Natural killer cell (primary cell): ENCODE data around the gene VEPH1. TPM values are rescaled to one million over a fixed set of nuclear protein-coding genes. Genes with fewer than 3 reads are reported as not detected.

ENCODE experiments used
- ATAC-seq, 3 donors: fragments of 150-1000 bp in 2 of 3; fragments of 200-7000 bp in 1 of 3; cut with Tn5 transposase; 1 replicate in 1 of 3; 2 replicates in 2 of 3; pipeline ENCODE4 v1.10.0; 2021; ENCODE audit warnings: mild to moderate bottlenecking in 2 of 3, moderate library complexity in 2 of 3
- DNase-seq, 2 donors: peaks; one replicate each; pipeline versions ENCODE4 v3.0.0 to v3.0.0-alpha.2; 2013 to 2021; ENCODE audit warnings: mixed read lengths in 1 of 2
- H3K27ac ChIP-seq: one replicate; pipeline ENCODE4 v1.5.1; 2013; ENCODE audit warnings: mild to moderate bottlenecking, low read length
- H3K27me3 ChIP-seq: one replicate; pipeline ENCODE4 v1.6.1; 2013; ENCODE audit warnings: low read length; ENCODE audit not compliant: control insufficient read depth, insufficient read depth
- H3K36me3 ChIP-seq: one replicate; pipeline ENCODE4 v1.6.1; 2013; ENCODE audit warnings: low read length; ENCODE audit not compliant: control insufficient read depth, insufficient read depth
- H3K4me1 ChIP-seq: one replicate; pipeline ENCODE4 v1.6.1; 2013; ENCODE audit warnings: low read length; ENCODE audit not compliant: control insufficient read depth, insufficient read depth
- H3K4me3 ChIP-seq: one replicate; pipeline ENCODE4 v1.5.1; 2013; ENCODE audit warnings: low read length
- H3K9me3 ChIP-seq: one replicate; pipeline ENCODE4 v1.6.1; 2013; ENCODE audit warnings: low read length; ENCODE audit not compliant: control insufficient read depth, insufficient read depth
- H3K27ac Mint-ChIP-seq, 2 donors: one replicate each; pipeline ENCODE4 v1.8.0; 2022; ENCODE audit warnings: mild to moderate bottlenecking in 2 of 2, mixed read lengths in 2 of 2, moderate library complexity in 1 of 2
- H3K27me3 Mint-ChIP-seq, 2 donors: one replicate each; pipeline ENCODE4 v1.8.0; 2022; ENCODE audit warnings: low read depth in 2 of 2, mixed read lengths in 2 of 2
- H3K36me3 Mint-ChIP-seq: one replicate; pipeline ENCODE4 v1.8.0; 2022; ENCODE audit warnings: mixed read lengths
- H3K4me1 Mint-ChIP-seq, 2 donors: one replicate each; pipeline ENCODE4 v1.8.0; 2022; ENCODE audit warnings: mixed read lengths in 2 of 2
- H3K4me3 Mint-ChIP-seq: one replicate; pipeline ENCODE4 v1.8.0; 2022; ENCODE audit warnings: mild to moderate bottlenecking, moderate library complexity, mixed read lengths
- H3K9me3 Mint-ChIP-seq, 2 donors: one replicate each; pipeline ENCODE4 v1.8.0; 2022; ENCODE audit warnings: mixed read lengths in 2 of 2
- CTCF ChIP-seq: fragments of 200-600 bp; IDR thresholded peaks from one replicate; pipeline ENCODE4 v1.8.0; 2022; ENCODE audit warnings: antibody characterized with exemption
- WGBS: methylation state at CpG from one replicate; pipeline ENCODE4 v1.1.7; 2013; ENCODE audit warnings: missing lambda C conversion rate; ENCODE audit not compliant: insufficient coverage; 5-methylcytosine and 5-hydroxymethylcytosine counted together
- intact Hi-C: fragments of 100-400 bp; cut with micrococcal nuclease; formaldehyde crosslinking; loops from one replicate; pipeline ENCODE4 v1.14.2; 2022
- total RNA-seq, 4 donors: library from RNA; stranded (reverse); fragments of 120-200 nt in 1 of 4; gene quantifications; one replicate each; pipeline versions ENCODE4 v1.2.3 to v1.2.4, GENCODE V29; 2013 to 2022

VEPH1 gene
- total RNA-seq, 3 donors from 2014 or later (not counting 1 experiment from before 2014, with no cell fraction given) = 0.41 to 1.3 (median 0.60) TPM

- no peaks in the 10 kb centered on the region for H3K36me3 ChIP-seq
- H3K4me1 Mint-ChIP-seq = no peaks in the 10 kb centered on the region
Observed at GRCh38 chr3:157398598-157398997, 104.6 kb downstream of the VEPH1 start.

GRCh38 chr3:157394411-157394810 lies 108.8 kb downstream of the VEPH1 start:
- Mint-ChIP-seq H3K27me3 (no peaks in the 10 kb centered on the region), H3K27ac (no peak overlapping the region), H3K4me3 (no peak overlapping the region), H3K4me1 (no peaks in the 10 kb centered on the region), H3K36me3 (no peaks in the 10 kb centered on the region), H3K9me3 (peaks cover 0 to 8% of the 10 kb centered on the region in 2 donors)
- Histone ChIP-seq H3K36me3 (no peaks in the 10 kb centered on the region), H3K4me1 (no peaks in the 10 kb centered on the region), H3K9me3 (no peaks in the 10 kb centered on the region), H3K27me3 (no peaks in the 10 kb centered on the region), H3K27ac (no peak overlapping the region), H3K4me3 (no peak overlapping the region)
- 72% methylated on average over 1 of the region's 1 CpG for WGBS
- no peak for DNase-seq
- intact Hi-C loops = no loop called here
- no peak for TF ChIP-seq CTCF
- ATAC-seq = no peak

More at GRCh38 chr3:157398598-157398997, 104.6 kb downstream of the VEPH1 start:
- DNase-seq = no peak
- WGBS = 89% methylated on average over 3 of the region's 3 CpGs
- H3K27ac ChIP-seq = no peak overlapping the region
- H3K9me3 ChIP-seq = no peaks in the 10 kb centered on the region
- no peak for TF ChIP-seq CTCF
- no peak overlapping the region for H3K4me3 ChIP-seq
- no peaks in the 10 kb centered on the region for H3K27me3 ChIP-seq
- Mint-ChIP-seq H3K4me3 (no peak overlapping the region), H3K27ac (no peak overlapping the region), H3K9me3 (peaks cover 0 to 6% of the 10 kb centered on the region in 2 donors), H3K27me3 (peaks cover 0 to 3% of the 10 kb centered on the region in 2 donors), H3K36me3 (no peaks in the 10 kb centered on the region)
- intact Hi-C loops = no loop called here
- no peak for ATAC-seq
- H3K4me1 ChIP-seq = no peaks in the 10 kb centered on the region

- Histone ChIP-seq H3K4me1 (no peaks in the 10 kb centered on the region), H3K27me3 (no peaks in the 10 kb centered on the region), H3K36me3 (no peaks in the 10 kb centered on the region), H3K9me3 (no peaks in the 10 kb centered on the region), H3K27ac (no peak overlapping the region), H3K4me3 (no peak overlapping the region)
- Mint-ChIP-seq H3K4me3 (no peak overlapping the region), H3K9me3 (peaks cover 0 to 8% of the 10 kb centered on the region in 2 donors), H3K4me1 (no peaks in the 10 kb centered on the region), H3K27ac (no peak overlapping the region), H3K36me3 (no peaks in the 10 kb centered on the region), H3K27me3 (no peaks in the 10 kb centered on the region)
- ATAC-seq = no peak
- intact Hi-C loops = no loop called here
- no peak for DNase-seq
- no peak for TF ChIP-seq CTCF
Observed at GRCh38 chr3:157393113-157393512, 110.1 kb downstream of the VEPH1 start.

GRCh38 chr3:157392104-157392503 lies 111.1 kb downstream of the VEPH1 start:
- Mint-ChIP-seq H3K36me3 (no peaks in the 10 kb centered on the region), H3K4me3 (no peak overlapping the region), H3K9me3 (peaks cover 0 to 5% of the 10 kb centered on the region in 2 donors), H3K27ac (no peak overlapping the region), H3K27me3 (no peaks in the 10 kb centered on the region), H3K4me1 (no peaks in the 10 kb centered on the region)
- WGBS = 87% methylated on average over 3 of the region's 4 CpGs
- intact Hi-C loops = no loop called here
- no peak for DNase-seq
- no peaks in the 10 kb centered on the region for H3K4me1 ChIP-seq
- no peaks in the 10 kb centered on the region for H3K36me3 ChIP-seq
- H3K9me3 ChIP-seq = no peaks in the 10 kb centered on the region
- H3K27ac ChIP-seq = no peak overlapping the region
- TF ChIP-seq CTCF = no peak
- ATAC-seq = no peak
- no peaks in the 10 kb centered on the region for H3K27me3 ChIP-seq
- H3K4me3 ChIP-seq = no peak overlapping the region
